Activated CD8-positive, alpha-beta memory T cell treated with anti-CD3 and anti-CD28 coated beads, Interleukin-2, amount 50 U/mL, for 48 hours (primary cell): ENCODE data around the gene STARD3.

Source experiments
- DNase-seq: peaks from one replicate; pipeline ENCODE4 v3.0.0-alpha.2; 2020

STARD3 gene

GRCh38 chr17:39604911-39605491 lies 31.9 kb upstream of the STARD3 start:
- no peak for DNase-seq

- DNase-seq: peak; percentile 63
These were observed 31.2 kb upstream of the STARD3 start for GRCh38 chr17:39605492-39606433.

GRCh38 chr17:39606434-39607056 lies 30.4 kb upstream of the STARD3 start:
- no peak for DNase-seq

- DNase-seq: peak; percentile 49
These were observed 29.7 kb upstream of the STARD3 start for GRCh38 chr17:39607057-39607850.

- DNase-seq: peak; percentile 46
These were observed 29.2 kb upstream of the STARD3 start, which contains the start of gene NEUROD2 for GRCh38 chr17:39607851-39608130. Gene NEUROD2, minus strand, starts transcription at chr17:39607920. Its CDS starts 1,321 bp downstream, at chr17:39606599.

GRCh38 chr17:39608142-39608981 lies 28.6 kb upstream of the STARD3 start:
- DNase-seq: peak; percentile 46

- DNase-seq: no peak
These were observed 27.4 kb upstream of the STARD3 start for GRCh38 chr17:39609416-39610025.

GRCh38 chr17:39611401-39612112 lies 25.4 kb upstream of the STARD3 start:
- no peak for DNase-seq

- DNase-seq: no peak
These were observed 24.6 kb upstream of the STARD3 start for GRCh38 chr17:39612291-39612894.

GRCh38 chr17:39612935-39613464 lies 23.9 kb upstream of the STARD3 start:
- DNase-seq: no peak

- no peak for DNase-seq
These were observed 22.3 kb upstream of the STARD3 start for GRCh38 chr17:39614545-39615157.

- no peak for DNase-seq
These were observed 21.5 kb upstream of the STARD3 start for GRCh38 chr17:39615434-39615833.

- DNase-seq: no peak
These were observed 19.9 kb upstream of the STARD3 start for GRCh38 chr17:39617100-39617445.

- peak; percentile 74 for DNase-seq
These were observed 19.3 kb upstream of the STARD3 start for GRCh38 chr17:39617446-39618245.

GRCh38 chr17:39618246-39618913 lies 18.6 kb upstream of the STARD3 start:
- no peak for DNase-seq

GRCh38 chr17:39618956-39619785 lies 17.8 kb upstream of the STARD3 start:
- no peak for DNase-seq

GRCh38 chr17:39619786-39620101 lies 17.2 kb upstream of the STARD3 start:
- DNase-seq: no peak
